HPDE6-E6E7 (cell line): ENCODE measurements around the gene PRSS38.
"Not testable (repeated sequence)": the region's sequence is repeated elsewhere in the genome, so short reads cannot be mapped to it uniquely, and the experiment has no call there.

Experiments used
- DNase-seq: peaks from one replicate; pipeline ENCODE4 v3.0.0; 2011; ENCODE audit warnings: missing footprints; ENCODE audit errors: extremely low spot score

The PRSS38 gene

GRCh38 chr1:227844320-227845146, 29.1 kb downstream of the PRSS38 start:
- DNase-seq: no peak

GRCh38 chr1:227845147-227845458, 29.6 kb downstream of the PRSS38 start:
- no peak for DNase-seq

GRCh38 chr1:227845519-227845918, 30.0 kb downstream of the PRSS38 start:
- no peak for DNase-seq

GRCh38 chr1:227846265-227846858, 30.9 kb downstream of the PRSS38 start:
- DNase-seq: no peak

- DNase-seq: not testable (repeated sequence)
These were observed 31.6 kb downstream of the PRSS38 start for GRCh38 chr1:227847046-227847445.

- DNase-seq: no peak
These were observed 33.0 kb downstream of the PRSS38 start for GRCh38 chr1:227848430-227848932.

GRCh38 chr1:227849251-227849650, 33.8 kb downstream of the PRSS38 start:
- no peak for DNase-seq

- DNase-seq: no peak
These were observed 38.7 kb downstream of the PRSS38 start for GRCh38 chr1:227854189-227854588.

GRCh38 chr1:227855687-227856086, 40.2 kb downstream of the PRSS38 start:
- DNase-seq: no peak

GRCh38 chr1:227856147-227856858, 40.8 kb downstream of the PRSS38 start:
- DNase-seq: no peak

GRCh38 chr1:227864882-227865281, 49.4 kb downstream of the PRSS38 start:
- no peak for DNase-seq

GRCh38 chr1:227869279-227869842, 53.9 kb downstream of the PRSS38 start:
- DNase-seq: no peak

GRCh38 chr1:227869851-227870305, 54.4 kb downstream of the PRSS38 start:
- DNase-seq: no peak

GRCh38 chr1:227870366-227870765, 54.9 kb downstream of the PRSS38 start:
- DNase-seq: no peak

GRCh38 chr1:227871892-227872291, 56.4 kb downstream of the PRSS38 start:
- not testable (repeated sequence) for DNase-seq

GRCh38 chr1:227877810-227878209, 62.3 kb downstream of the PRSS38 start:
- not testable (repeated sequence) for DNase-seq

- no peak for DNase-seq
These were observed 65.0 kb downstream of the PRSS38 start for GRCh38 chr1:227880342-227880924.

- no peak for DNase-seq
These were observed 67.6 kb downstream of the PRSS38 start for GRCh38 chr1:227883073-227883520.

GRCh38 chr1:227883641-227884301, 68.3 kb downstream of the PRSS38 start:
- no peak for DNase-seq

- no peak for DNase-seq
These were observed 69.1 kb downstream of the PRSS38 start for GRCh38 chr1:227884370-227885134.
